Measurements from ENCODE around the gene SMS. TPM values are rescaled to one million over a fixed set of nuclear protein-coding genes. Genes with fewer than 3 reads are reported as not detected.
A peak's percentile ranks its signal among the peaks of the same experiment; 100 is the strongest.

SMS gene
- total and polyA plus RNA-seq, 10 of the 15 experiments (the other 5 are each of a cell fraction or from before 2014, with no cell fraction given): 55.8 to 156 (median 114) TPM

DNA sequence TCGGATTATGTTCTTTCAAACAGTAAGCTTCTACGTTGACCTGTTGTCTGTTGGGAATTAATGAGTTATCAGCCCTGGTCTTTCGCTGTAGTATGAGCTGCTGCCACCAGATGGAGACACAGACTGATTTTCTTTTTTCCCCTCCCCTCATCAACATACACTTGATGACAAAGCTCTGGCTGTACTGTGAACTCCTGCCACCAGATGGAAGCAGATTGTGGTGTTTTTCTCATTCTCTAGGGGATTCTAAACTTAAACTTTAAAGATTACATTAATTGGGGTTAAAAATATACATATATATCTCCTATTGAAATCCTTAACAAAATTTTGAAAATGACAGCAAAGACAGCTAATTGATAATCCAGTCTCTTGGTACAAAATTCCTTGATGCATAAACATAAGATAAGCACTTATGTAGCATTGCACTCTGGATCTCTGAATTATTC lies 44.8 kb downstream of the SMS start (continued):
- TF ChIP-seq, protein P1, sequence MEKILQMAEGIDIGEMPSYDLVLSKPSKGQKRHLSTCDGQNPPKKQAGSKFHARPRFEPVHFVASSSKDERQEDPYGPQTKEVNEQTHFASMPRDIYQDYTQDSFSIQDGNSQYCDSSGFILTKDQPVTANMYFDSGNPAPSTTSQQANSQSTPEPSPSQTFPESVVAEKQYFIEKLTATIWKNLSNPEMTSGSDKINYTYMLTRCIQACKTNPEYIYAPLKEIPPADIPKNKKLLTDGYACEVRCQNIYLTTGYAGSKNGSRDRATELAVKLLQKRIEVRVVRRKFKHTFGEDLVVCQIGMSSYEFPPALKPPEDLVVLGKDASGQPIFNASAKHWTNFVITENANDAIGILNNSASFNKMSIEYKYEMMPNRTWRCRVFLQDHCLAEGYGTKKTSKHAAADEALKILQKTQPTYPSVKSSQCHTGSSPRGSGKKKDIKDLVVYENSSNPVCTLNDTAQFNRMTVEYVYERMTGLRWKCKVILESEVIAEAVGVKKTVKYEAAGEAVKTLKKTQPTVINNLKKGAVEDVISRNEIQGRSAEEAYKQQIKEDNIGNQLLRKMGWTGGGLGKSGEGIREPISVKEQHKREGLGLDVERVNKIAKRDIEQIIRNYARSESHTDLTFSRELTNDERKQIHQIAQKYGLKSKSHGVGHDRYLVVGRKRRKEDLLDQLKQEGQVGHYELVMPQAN (conservative IDR thresholded peaks at IDR 0.05): no peak
- TF ChIP-seq NBN (IDR thresholded peaks at IDR 0.05) (peak; percentile 52; the same call in 1 of the 2 replicates), YBX1 (IDR thresholded peaks at IDR 0.05) (no peak; the same call in 1 of the 2 replicates), ETV6 (conservative IDR thresholded peaks at IDR 0.05 in 1 of 2, IDR thresholded peaks at IDR 0.05 in 1 of 2; ENCODE audit: borderline replicate concordance in 1 of 2, low read depth in 1 of 2) (no peak), MXI1 (IDR thresholded peaks at IDR 0.05; ENCODE audit: low read depth, low read length) (no peak), RB1 (IDR thresholded peaks at IDR 0.05; ENCODE audit: borderline replicate concordance) (peak; percentile 68; the same call in 1 of the 2 replicates)
- TF ChIP-seq, protein P2, sequence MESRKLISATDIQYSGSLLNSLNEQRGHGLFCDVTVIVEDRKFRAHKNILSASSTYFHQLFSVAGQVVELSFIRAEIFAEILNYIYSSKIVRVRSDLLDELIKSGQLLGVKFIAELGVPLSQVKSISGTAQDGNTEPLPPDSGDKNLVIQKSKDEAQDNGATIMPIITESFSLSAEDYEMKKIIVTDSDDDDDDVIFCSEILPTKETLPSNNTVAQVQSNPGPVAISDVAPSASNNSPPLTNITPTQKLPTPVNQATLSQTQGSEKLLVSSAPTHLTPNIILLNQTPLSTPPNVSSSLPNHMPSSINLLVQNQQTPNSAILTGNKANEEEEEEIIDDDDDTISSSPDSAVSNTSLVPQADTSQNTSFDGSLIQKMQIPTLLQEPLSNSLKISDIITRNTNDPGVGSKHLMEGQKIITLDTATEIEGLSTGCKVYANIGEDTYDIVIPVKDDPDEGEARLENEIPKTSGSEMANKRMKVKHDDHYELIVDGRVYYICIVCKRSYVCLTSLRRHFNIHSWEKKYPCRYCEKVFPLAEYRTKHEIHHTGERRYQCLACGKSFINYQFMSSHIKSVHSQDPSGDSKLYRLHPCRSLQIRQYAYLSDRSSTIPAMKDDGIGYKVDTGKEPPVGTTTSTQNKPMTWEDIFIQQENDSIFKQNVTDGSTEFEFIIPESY (IDR thresholded peaks at IDR 0.05): no peak

DNA sequence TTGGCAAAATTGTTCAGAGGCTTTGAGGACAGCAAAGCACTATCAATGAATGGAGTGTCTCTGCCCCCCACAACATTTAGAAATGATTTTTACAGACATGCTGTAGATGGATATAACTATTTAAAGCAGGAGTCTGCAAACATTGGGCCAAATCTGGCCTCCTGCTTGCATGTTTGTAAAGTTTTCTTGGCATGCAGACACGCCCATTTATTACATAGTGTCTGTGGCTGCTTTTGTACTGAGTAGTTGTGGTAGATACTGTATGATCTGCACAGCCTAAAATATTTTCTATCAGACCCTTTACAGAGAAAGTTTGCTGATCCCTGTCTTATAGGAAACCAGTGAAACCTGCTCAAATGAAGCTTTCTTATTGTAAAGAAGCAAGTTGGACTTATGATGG lies 46.1 kb downstream of the SMS start:
- TF ChIP-seq KLF5 (IDR thresholded peaks at IDR 0.05; ENCODE audit: partially characterized antibody): no peak
- H3K9me3 ChIP-seq (replicated peaks; ENCODE audit: control insufficient read depth, insufficient read depth, low read length): no peaks in the 10 kb centered on the region
- no peaks in the 10 kb centered on the region for H4K20me1 ChIP-seq (ENCODE audit: control insufficient read depth, insufficient read depth)
- H3K36me3 ChIP-seq (ENCODE audit: control insufficient read depth in 2 of 2, insufficient read depth in 2 of 2, low read length in 1 of 2): peaks cover 0 to 3% of the 10 kb centered on the region in 2 experiments; a peak in 3 of 4 replicates
- H3K4me3 ChIP-seq: no peak overlapping the region
- H3K4me1 ChIP-seq (ENCODE audit: control insufficient read depth, insufficient read depth, low read length): peaks cover 11% of the 10 kb centered on the region; the same call in 1 of the 2 replicates
- no peak overlapping the region for H3K27ac ChIP-seq (ENCODE audit: control insufficient read depth, insufficient read depth)
- no peaks in the 10 kb centered on the region for H3K27me3 ChIP-seq (replicated peaks in 1 of 2; ENCODE audit: control insufficient read depth in 2 of 2, insufficient read depth in 2 of 2, low read length in 1 of 2)
- 54% methylated on average over 1 of the region's 1 CpG for WGBS (ENCODE audit: insufficient coverage, insufficient replicate concordance, low lambda C conversion rate, missing lambda C conversion rate)
- ATAC-seq (peak; percentile 4; the same call in 1 of the 3 replicates), FAIRE-seq (no peak), DNase-seq (ENCODE audit: low read depth, low spot score) (no peak)
- no peak overlapping the region for H2AFZ ChIP-seq (ENCODE audit: control insufficient read depth, low read depth, low read length)
- no TSS peak for BruUV-seq (replicated peaks)
- ChIA-PET SMC1A (ENCODE audit: uncharacterized antibody, unreplicated experiment) (interaction anchor here (1.5 to 12.2 kb wide), 14 partner anchors 25 to 1915 kb away, joined by 3 to 168 read pairs (median 36); no protein-coding TSS in a partner anchor), RAD21 (ENCODE audit: unreplicated experiment) (interaction anchor here (0.6 to 8.8 kb wide), 17 partner anchors 50 to 762 kb away, joined by 3 to 82 read pairs (median 5); no protein-coding TSS in a partner anchor), CTCF (interaction anchor here (1.0 to 7.1 kb wide), 13 partner anchors 63 to 1567 kb away, joined by 3 to 90 read pairs (median 6); no protein-coding TSS in a partner anchor), POLR2A (interaction anchor here (0.6 to 2.1 kb wide), 6 partner anchors 32 to 356 kb away, joined by 3 to 7 read pairs (median 4); partner anchors contain the start of gene PHEX)
- H3K4me2 ChIP-seq (ENCODE audit: control insufficient read depth, insufficient read depth): no peak overlapping the region
- in situ Hi-C loops (cut with MboI): loop anchor here (5.0 to 10.0 kb wide), 3 partner anchors 211 to 1918 kb away; partner anchors contain the start of genes APOO and CXorf58
- no peaks in the 10 kb centered on the region for H3K79me2 ChIP-seq (ENCODE audit: control insufficient read depth, insufficient read depth, low read length)
- intact Hi-C loops (cut with micrococcal nuclease; ENCODE audit: unreplicated experiment): loop anchor here (5.0 to 10.0 kb wide), 3 partner anchors 96 to 1648 kb away; no protein-coding TSS in a partner anchor
- H3K9ac ChIP-seq (ENCODE audit: control insufficient read depth, insufficient read depth, low read length): no peak overlapping the region
